ENCODE measurements around the gene PRKAG2. TPM values are rescaled to one million over a fixed set of nuclear protein-coding genes. Genes with fewer than 3 reads are reported as not detected.

The PRKAG2 gene
- total RNA-seq, 2 experiments from 2014 or later, result 23.5 to 25.6 TPM

- DNase-seq, result peak; percentile 95
- Mint-ChIP-seq H3K36me3 (no peaks in the 10 kb centered on the region), H3K27ac (peak overlapping the region; percentile 81), H3K4me1 (ENCODE audit: low read depth) (peaks cover 32% of the 10 kb centered on the region), H3K4me3 (peak overlapping the region; percentile 51), H3K27me3 (no peaks in the 10 kb centered on the region), H3K9me3 (no peaks in the 10 kb centered on the region)
- POLR2A ChIA-PET, result interaction anchor here (1.1 to 1.7 kb wide), 4 partner anchors 12 to 81 kb away, joined by 3 to 7 read pairs (median 4); partner anchors contain the start of gene PRKAG2
- intact Hi-C loops (cut with micrococcal nuclease), result loop anchor here (1.0 to 5.0 kb wide), 6 partner anchors 26 to 542 kb away; no protein-coding TSS in a partner anchor
- CTCF ChIA-PET, result interaction anchor here (0.9 to 9.0 kb wide), 3 partner anchors 12 to 163 kb away, joined by 3 to 90 read pairs (median 3); no protein-coding TSS in a partner anchor
Measured at GRCh38 chr7:151795168-151795811, 81.6 kb downstream of the PRKAG2 start.

- CTCF ChIA-PET, result interaction anchor here (0.9 to 9.0 kb wide), 3 partner anchors 11 to 163 kb away, joined by 3 to 90 read pairs (median 3); no protein-coding TSS in a partner anchor
- Mint-ChIP-seq H3K27ac (peak overlapping the region; percentile 81), H3K27me3 (no peaks in the 10 kb centered on the region), H3K36me3 (no peaks in the 10 kb centered on the region), H3K9me3 (no peaks in the 10 kb centered on the region), H3K4me1 (ENCODE audit: low read depth) (peaks cover 32% of the 10 kb centered on the region), H3K4me3 (no peak overlapping the region)
- no peak for DNase-seq
- intact Hi-C loops (cut with micrococcal nuclease), result loop anchor here (1.0 to 5.0 kb wide), 6 partner anchors 25 to 542 kb away; no protein-coding TSS in a partner anchor
- POLR2A ChIA-PET, result interaction anchor here (1.1 to 1.7 kb wide), 4 partner anchors 11 to 82 kb away, joined by 3 to 7 read pairs (median 4); partner anchors contain the start of gene PRKAG2
Measured at GRCh38 chr7:151794508-151795167, 82.3 kb downstream of the PRKAG2 start.

- Mint-ChIP-seq H3K9me3 (no peaks in the 10 kb centered on the region), H3K27ac (peak overlapping the region; percentile 15), H3K27me3 (no peaks in the 10 kb centered on the region), H3K4me3 (no peak overlapping the region), H3K4me1 (ENCODE audit: low read depth) (peaks cover 37% of the 10 kb centered on the region), H3K36me3 (no peaks in the 10 kb centered on the region)
- CTCF ChIA-PET, result interaction anchor here (1.1 to 9.0 kb wide), 2 partner anchors 10 to 82 kb away, joined by 3 to 90 read pairs; no protein-coding TSS in a partner anchor
- intact Hi-C loops (cut with micrococcal nuclease), result loop anchor here (2.0 kb wide), 2 partner anchors 47 to 543 kb away; no protein-coding TSS in a partner anchor
- POLR2A ChIA-PET, result no interaction called here
- no peak for DNase-seq
Measured at GRCh38 chr7:151793991-151794507, 82.9 kb downstream of the PRKAG2 start.

- no peaks in the 10 kb centered on the region for H3K36me3 Mint-ChIP-seq
- H3K27me3 Mint-ChIP-seq, result no peaks in the 10 kb centered on the region
- H3K27ac Mint-ChIP-seq, result no peak overlapping the region
- CTCF ChIA-PET, result interaction anchor here (9.0 kb wide), 1 partner anchor 10 kb away, joined by 90 read pairs; no protein-coding TSS in a partner anchor
- POLR2A ChIA-PET, result no interaction called here
- no peak overlapping the region for H3K4me3 Mint-ChIP-seq
- DNase-seq, result no peak
- H3K4me1 Mint-ChIP-seq (ENCODE audit: low read depth), result peaks cover 42% of the 10 kb centered on the region
- no peaks in the 10 kb centered on the region for H3K9me3 Mint-ChIP-seq
- intact Hi-C loops (cut with micrococcal nuclease), result no loop called here
Measured at GRCh38 chr7:151793531-151793951, 83.4 kb downstream of the PRKAG2 start.

GRCh38 chr7:151792636-151793035 lies 84.3 kb downstream of the PRKAG2 start:
- H3K27me3 Mint-ChIP-seq, result no peaks in the 10 kb centered on the region
- DNase-seq, result no peak
- POLR2A ChIA-PET, result no interaction called here
- CTCF ChIA-PET, result interaction anchor here (9.0 kb wide), 1 partner anchor 9 kb away, joined by 90 read pairs; no protein-coding TSS in a partner anchor
- no peaks in the 10 kb centered on the region for H3K9me3 Mint-ChIP-seq
- no peak overlapping the region for H3K4me3 Mint-ChIP-seq
- no peaks in the 10 kb centered on the region for H3K36me3 Mint-ChIP-seq
- no peak overlapping the region for H3K27ac Mint-ChIP-seq
- intact Hi-C loops (cut with micrococcal nuclease), result no loop called here
- peaks cover 50% of the 10 kb centered on the region for H3K4me1 Mint-ChIP-seq (ENCODE audit: low read depth)

- POLR2A ChIA-PET, result interaction anchor here (0.7 kb wide), 1 partner anchor 59 kb away, joined by 3 read pairs; no protein-coding TSS in a partner anchor
- intact Hi-C loops (cut with micrococcal nuclease), result no loop called here
- Mint-ChIP-seq H3K36me3 (no peaks in the 10 kb centered on the region), H3K9me3 (no peaks in the 10 kb centered on the region), H3K27ac (no peak overlapping the region), H3K27me3 (no peaks in the 10 kb centered on the region), H3K4me1 (ENCODE audit: low read depth) (peaks cover 47% of the 10 kb centered on the region), H3K4me3 (no peak overlapping the region)
- CTCF ChIA-PET, result interaction anchor here (9.0 kb wide), 1 partner anchor 8 kb away, joined by 90 read pairs; no protein-coding TSS in a partner anchor
- DNase-seq, result no peak
Measured at GRCh38 chr7:151792086-151792485, 84.8 kb downstream of the PRKAG2 start.

- POLR2A ChIA-PET, result no interaction called here
- no peaks in the 10 kb centered on the region for H3K27me3 Mint-ChIP-seq
- H3K4me3 Mint-ChIP-seq, result no peak overlapping the region
- CTCF ChIA-PET, result interaction anchor here (1.1 to 9.0 kb wide), 2 partner anchors 7 to 33 kb away, joined by 4 to 90 read pairs; no protein-coding TSS in a partner anchor
- H3K4me1 Mint-ChIP-seq (ENCODE audit: low read depth), result peaks cover 39% of the 10 kb centered on the region
- no peak for DNase-seq
- intact Hi-C loops (cut with micrococcal nuclease), result no loop called here
- H3K9me3 Mint-ChIP-seq, result no peaks in the 10 kb centered on the region
- no peak overlapping the region for H3K27ac Mint-ChIP-seq
- H3K36me3 Mint-ChIP-seq, result no peaks in the 10 kb centered on the region
Measured at GRCh38 chr7:151790830-151791620, 85.9 kb downstream of the PRKAG2 start.

- H3K27me3 Mint-ChIP-seq, result no peaks in the 10 kb centered on the region
- intact Hi-C loops (cut with micrococcal nuclease), result no loop called here
- DNase-seq, result no peak
- CTCF ChIA-PET, result interaction anchor here (1.1 kb wide), 1 partner anchor 32 kb away, joined by 4 read pairs; no protein-coding TSS in a partner anchor
- H3K36me3 Mint-ChIP-seq, result no peaks in the 10 kb centered on the region
- POLR2A ChIA-PET, result no interaction called here
- peaks cover 34% of the 10 kb centered on the region for H3K4me1 Mint-ChIP-seq (ENCODE audit: low read depth)
- H3K27ac Mint-ChIP-seq, result no peak overlapping the region
- no peak overlapping the region for H3K4me3 Mint-ChIP-seq
- no peaks in the 10 kb centered on the region for H3K9me3 Mint-ChIP-seq
Measured at GRCh38 chr7:151790095-151790829, 86.7 kb downstream of the PRKAG2 start.

GRCh38 chr7:151789380-151789947 lies 87.5 kb downstream of the PRKAG2 start:
- DNase-seq, result no peak
- CTCF ChIA-PET, result interaction anchor here (1.1 kb wide), 1 partner anchor 31 kb away, joined by 4 read pairs; no protein-coding TSS in a partner anchor
- Mint-ChIP-seq H3K4me3 (no peak overlapping the region), H3K27me3 (no peaks in the 10 kb centered on the region), H3K27ac (no peak overlapping the region), H3K4me1 (ENCODE audit: low read depth) (peaks cover 27% of the 10 kb centered on the region), H3K9me3 (no peaks in the 10 kb centered on the region), H3K36me3 (no peaks in the 10 kb centered on the region)
- intact Hi-C loops (cut with micrococcal nuclease), result no loop called here
- POLR2A ChIA-PET, result no interaction called here

- CTCF ChIA-PET, result no interaction called here
- H3K9me3 Mint-ChIP-seq, result no peaks in the 10 kb centered on the region
- POLR2A ChIA-PET, result no interaction called here
- no peak overlapping the region for H3K4me3 Mint-ChIP-seq
- peaks cover 30% of the 10 kb centered on the region for H3K4me1 Mint-ChIP-seq (ENCODE audit: low read depth)
- H3K27ac Mint-ChIP-seq, result no peak overlapping the region
- intact Hi-C loops (cut with micrococcal nuclease), result no loop called here
- DNase-seq, result no peak
- no peaks in the 10 kb centered on the region for H3K27me3 Mint-ChIP-seq
- no peaks in the 10 kb centered on the region for H3K36me3 Mint-ChIP-seq
Measured at GRCh38 chr7:151787348-151787747, 89.6 kb downstream of the PRKAG2 start.

GRCh38 chr7:151786936-151787335 lies 90.0 kb downstream of the PRKAG2 start:
- ChIA-PET POLR2A (no interaction called here), CTCF (no interaction called here)
- Mint-ChIP-seq H3K36me3 (no peaks in the 10 kb centered on the region), H3K9me3 (no peaks in the 10 kb centered on the region), H3K27me3 (no peaks in the 10 kb centered on the region), H3K27ac (no peak overlapping the region), H3K4me1 (ENCODE audit: low read depth) (peaks cover 30% of the 10 kb centered on the region), H3K4me3 (no peak overlapping the region)
- intact Hi-C loops (cut with micrococcal nuclease), result no loop called here
- no peak for DNase-seq

Data from activated CD4-positive, alpha-beta memory T cell treated with anti-CD3 and anti-CD28 coated beads for 36 hours (primary cell).